Natural killer cell (primary cell): Measurements from ENCODE around the gene SPATC1L. TPM values are rescaled to one million over a fixed set of nuclear protein-coding genes. Genes with fewer than 3 reads are reported as not detected.

Experiments
- ATAC-seq, 3 donors: fragments of 150-1000 bp in 2 of 3; fragments of 200-7000 bp in 1 of 3; cut with Tn5 transposase; 1 replicate in 1 of 3; 2 replicates in 2 of 3; pipeline ENCODE4 v1.10.0; 2021; ENCODE audit warnings: mild to moderate bottlenecking in 2 of 3, moderate library complexity in 2 of 3
- DNase-seq, 2 donors: peaks; one replicate each; pipeline versions ENCODE4 v3.0.0 to v3.0.0-alpha.2; 2013 to 2021; ENCODE audit warnings: mixed read lengths in 1 of 2
- H3K27ac ChIP-seq: one replicate; pipeline ENCODE4 v1.5.1; 2013; ENCODE audit warnings: mild to moderate bottlenecking, low read length
- H3K27me3 ChIP-seq: one replicate; pipeline ENCODE4 v1.6.1; 2013; ENCODE audit warnings: low read length; ENCODE audit not compliant: control insufficient read depth, insufficient read depth
- H3K36me3 ChIP-seq: one replicate; pipeline ENCODE4 v1.6.1; 2013; ENCODE audit warnings: low read length; ENCODE audit not compliant: control insufficient read depth, insufficient read depth
- H3K4me1 ChIP-seq: one replicate; pipeline ENCODE4 v1.6.1; 2013; ENCODE audit warnings: low read length; ENCODE audit not compliant: control insufficient read depth, insufficient read depth
- H3K4me3 ChIP-seq: one replicate; pipeline ENCODE4 v1.5.1; 2013; ENCODE audit warnings: low read length
- H3K9me3 ChIP-seq: one replicate; pipeline ENCODE4 v1.6.1; 2013; ENCODE audit warnings: low read length; ENCODE audit not compliant: control insufficient read depth, insufficient read depth
- H3K27ac Mint-ChIP-seq, 2 donors: one replicate each; pipeline ENCODE4 v1.8.0; 2022; ENCODE audit warnings: mild to moderate bottlenecking in 2 of 2, mixed read lengths in 2 of 2, moderate library complexity in 1 of 2
- H3K27me3 Mint-ChIP-seq, 2 donors: one replicate each; pipeline ENCODE4 v1.8.0; 2022; ENCODE audit warnings: low read depth in 2 of 2, mixed read lengths in 2 of 2
- H3K36me3 Mint-ChIP-seq: one replicate; pipeline ENCODE4 v1.8.0; 2022; ENCODE audit warnings: mixed read lengths
- H3K4me1 Mint-ChIP-seq, 2 donors: one replicate each; pipeline ENCODE4 v1.8.0; 2022; ENCODE audit warnings: mixed read lengths in 2 of 2
- H3K4me3 Mint-ChIP-seq: one replicate; pipeline ENCODE4 v1.8.0; 2022; ENCODE audit warnings: mild to moderate bottlenecking, moderate library complexity, mixed read lengths
- H3K9me3 Mint-ChIP-seq, 2 donors: one replicate each; pipeline ENCODE4 v1.8.0; 2022; ENCODE audit warnings: mixed read lengths in 2 of 2
- CTCF ChIP-seq: fragments of 200-600 bp; IDR thresholded peaks from one replicate; pipeline ENCODE4 v1.8.0; 2022; ENCODE audit warnings: antibody characterized with exemption
- WGBS: methylation state at CpG from one replicate; pipeline ENCODE4 v1.1.7; 2013; ENCODE audit warnings: missing lambda C conversion rate; ENCODE audit not compliant: insufficient coverage; 5-methylcytosine and 5-hydroxymethylcytosine counted together
- intact Hi-C: fragments of 100-400 bp; cut with micrococcal nuclease; formaldehyde crosslinking; loops from one replicate; pipeline ENCODE4 v1.14.2; 2022
- total RNA-seq, 4 donors: library from RNA; stranded (reverse); fragments of 120-200 nt in 1 of 4; gene quantifications; one replicate each; pipeline versions ENCODE4 v1.2.3 to v1.2.4, GENCODE V29; 2013 to 2022

SPATC1L gene
- total RNA-seq, 3 donors from 2014 or later (not counting 1 experiment from before 2014, with no cell fraction given) = 0.18 to 4.0 (median 2.7) TPM

GRCh38 chr21:46207920-46208591, 23.8 kb upstream of the SPATC1L start:
- H3K27me3 ChIP-seq = no peaks in the 10 kb centered on the region
- Mint-ChIP-seq H3K9me3 (no peaks in the 10 kb centered on the region), H3K4me1 (no peaks in the 10 kb centered on the region), H3K4me3 (no peak overlapping the region), H3K36me3 (no peaks in the 10 kb centered on the region), H3K27me3 (no peaks in the 10 kb centered on the region), H3K27ac (no peak overlapping the region)
- H3K4me1 ChIP-seq = no peaks in the 10 kb centered on the region
- WGBS = 92% methylated on average over 27 of the region's 27 CpGs
- intact Hi-C loops = no loop called here
- DNase-seq (no peak), ATAC-seq (no peak)
- no peak overlapping the region for H3K4me3 ChIP-seq
- no peak for TF ChIP-seq CTCF
- no peaks in the 10 kb centered on the region for H3K9me3 ChIP-seq
- no peak overlapping the region for H3K27ac ChIP-seq
- H3K36me3 ChIP-seq = peaks cover 13% of the 10 kb centered on the region

GRCh38 chr21:46207006-46207919, 23.0 kb upstream of the SPATC1L start:
- DNase-seq = no peak
- Mint-ChIP-seq H3K4me3 (no peak overlapping the region), H3K27me3 (no peaks in the 10 kb centered on the region), H3K9me3 (no peaks in the 10 kb centered on the region), H3K4me1 (no peaks in the 10 kb centered on the region), H3K36me3 (no peaks in the 10 kb centered on the region), H3K27ac (no peak overlapping the region)
- no peak for TF ChIP-seq CTCF
- H3K4me1 ChIP-seq = no peaks in the 10 kb centered on the region
- intact Hi-C loops = no loop called here
- peaks cover 13% of the 10 kb centered on the region for H3K36me3 ChIP-seq
- ATAC-seq = no peak
- no peaks in the 10 kb centered on the region for H3K9me3 ChIP-seq
- no peaks in the 10 kb centered on the region for H3K27me3 ChIP-seq
- 93% methylated on average over 21 of the region's 21 CpGs for WGBS
- H3K27ac ChIP-seq = no peak overlapping the region
- H3K4me3 ChIP-seq = no peak overlapping the region

GRCh38 chr21:46206163-46207005, 22.1 kb upstream of the SPATC1L start:
- 95% methylated on average over 24 of the region's 24 CpGs for WGBS
- no peaks in the 10 kb centered on the region for H3K9me3 ChIP-seq
- no peaks in the 10 kb centered on the region for H3K4me1 ChIP-seq
- H3K4me3 ChIP-seq = no peak overlapping the region
- Mint-ChIP-seq H3K36me3 (no peaks in the 10 kb centered on the region), H3K27me3 (no peaks in the 10 kb centered on the region), H3K4me3 (no peak overlapping the region), H3K27ac (no peak overlapping the region), H3K4me1 (no peaks in the 10 kb centered on the region), H3K9me3 (no peaks in the 10 kb centered on the region)
- DNase-seq (no peak), ATAC-seq (no peak)
- intact Hi-C loops = no loop called here
- no peak overlapping the region for H3K27ac ChIP-seq
- no peaks in the 10 kb centered on the region for H3K27me3 ChIP-seq
- TF ChIP-seq CTCF = no peak
- H3K36me3 ChIP-seq = peaks cover 13% of the 10 kb centered on the region
